ENCODE data around the gene TSC22D3.
"Not testable (repeated sequence)": the region's sequence is repeated elsewhere in the genome, so short reads cannot be mapped to it uniquely, and the experiment has no call there.

The TSC22D3 gene

GRCh38 chrX:107668710-107669109, 106.9 kb downstream of the TSC22D3 start:
- in situ Hi-C loops (cut with HindIII; ENCODE audit: low sequenced_read_pairs) = not testable (repeated sequence)

DNA sequence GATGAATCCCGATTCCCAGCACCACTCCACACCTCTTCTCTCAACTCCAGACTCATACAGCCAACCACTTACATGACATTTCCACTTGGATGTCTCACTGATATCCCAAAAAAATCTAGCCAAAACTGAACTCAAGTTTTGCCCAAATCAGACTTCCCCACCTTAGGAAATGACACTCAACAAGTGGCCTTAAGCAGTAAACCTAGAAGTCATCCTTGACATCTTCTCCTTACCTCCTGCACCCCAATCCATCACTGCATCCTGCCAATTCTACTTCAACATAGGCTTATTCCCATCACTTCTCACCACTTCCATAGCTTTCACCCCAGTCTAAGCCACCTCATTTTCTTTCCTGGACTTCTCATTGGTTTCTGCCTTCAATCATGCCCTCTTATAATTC, 108.2 kb downstream of the TSC22D3 start:
- in situ Hi-C loops (cut with HindIII; ENCODE audit: low sequenced_read_pairs) = no loop called here

DNA sequence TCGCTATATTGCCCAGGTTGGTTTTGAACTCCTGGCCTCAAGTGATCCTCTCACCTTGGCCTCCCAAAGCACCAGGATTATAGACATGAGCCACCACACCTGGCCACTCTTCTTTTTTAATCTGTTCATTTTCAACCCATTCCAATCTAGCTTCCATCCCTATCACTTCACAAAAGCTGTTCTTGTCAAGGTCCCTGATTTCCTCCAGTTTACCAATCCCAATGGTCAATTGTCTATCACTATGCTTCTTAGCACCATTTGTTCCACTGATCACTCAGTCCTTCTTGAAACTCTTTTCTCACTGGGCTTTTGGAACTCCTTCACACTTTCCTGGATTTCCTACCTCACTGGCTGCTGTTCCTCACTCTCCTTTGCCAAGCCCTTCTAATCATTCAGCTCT, 108.7 kb downstream of the TSC22D3 start:
- in situ Hi-C loops (cut with HindIII; ENCODE audit: low sequenced_read_pairs) = no loop called here
